ENCODE data around the gene ZNF407.
A peak's percentile ranks its signal among the peaks of the same experiment; 100 is the strongest.

ZNF407 gene

GRCh38 chr18:74702950-74703349, 105.3 kb downstream of the ZNF407 start:
- no peak for DNase-seq (ENCODE audit: low read depth)
- Histone ChIP-seq H3K9ac (ENCODE audit: low read length) (no peak overlapping the region), H3K4me1 (ENCODE audit: control insufficient read depth, insufficient read depth, low read length) (peaks cover 4% of the 10 kb centered on the region), H3K4me3 (ENCODE audit: low read length) (no peak overlapping the region), H3K27me3 (replicated peaks; ENCODE audit: control insufficient read depth, insufficient read depth, low read length) (no peaks in the 10 kb centered on the region), H3K9me3 (ENCODE audit: control insufficient read depth, low read length) (no peaks in the 10 kb centered on the region), H3K36me3 (ENCODE audit: control insufficient read depth, insufficient read depth, low read length, severe bottlenecking) (no peaks in the 10 kb centered on the region)

GRCh38 chr18:74708169-74708568, 110.5 kb downstream of the ZNF407 start:
- H3K36me3 ChIP-seq (ENCODE audit: control insufficient read depth, insufficient read depth, low read length, severe bottlenecking): no peaks in the 10 kb centered on the region
- DNase-seq (ENCODE audit: low read depth): no peak
- H3K4me3 ChIP-seq (ENCODE audit: low read length): no peak overlapping the region
- H3K9ac ChIP-seq (ENCODE audit: low read length): no peak overlapping the region
- no peaks in the 10 kb centered on the region for H3K9me3 ChIP-seq (ENCODE audit: control insufficient read depth, low read length)
- peaks cover 10% of the 10 kb centered on the region for H3K4me1 ChIP-seq (ENCODE audit: control insufficient read depth, insufficient read depth, low read length)
- H3K27me3 ChIP-seq (replicated peaks; ENCODE audit: control insufficient read depth, insufficient read depth, low read length): no peaks in the 10 kb centered on the region

GRCh38 chr18:74709452-74709851, 111.8 kb downstream of the ZNF407 start:
- Histone ChIP-seq H3K9me3 (ENCODE audit: control insufficient read depth, low read length) (no peaks in the 10 kb centered on the region), H3K4me1 (ENCODE audit: control insufficient read depth, insufficient read depth, low read length) (peaks cover 10% of the 10 kb centered on the region), H3K4me3 (ENCODE audit: low read length) (no peak overlapping the region)

GRCh38 chr18:74714120-74714519, 116.5 kb downstream of the ZNF407 start:
- H3K4me1 ChIP-seq (ENCODE audit: control insufficient read depth, insufficient read depth, low read length): peaks cover 3% of the 10 kb centered on the region
- no peaks in the 10 kb centered on the region for H3K9me3 ChIP-seq (ENCODE audit: control insufficient read depth, low read length)
- H3K36me3 ChIP-seq (ENCODE audit: control insufficient read depth, insufficient read depth, low read length, severe bottlenecking): no peaks in the 10 kb centered on the region
- H3K9ac ChIP-seq (ENCODE audit: low read length): no peak overlapping the region
- no peak overlapping the region for H3K4me3 ChIP-seq (ENCODE audit: low read length)
- DNase-seq (ENCODE audit: low read depth): no peak
- H3K27me3 ChIP-seq (replicated peaks; ENCODE audit: control insufficient read depth, insufficient read depth, low read length): no peaks in the 10 kb centered on the region

More at GRCh38 chr18:74709452-74709851, 111.8 kb downstream of the ZNF407 start:
- Histone ChIP-seq H3K36me3 (ENCODE audit: control insufficient read depth, insufficient read depth, low read length, severe bottlenecking) (no peaks in the 10 kb centered on the region), H3K9ac (ENCODE audit: low read length) (no peak overlapping the region), H3K27me3 (replicated peaks; ENCODE audit: control insufficient read depth, insufficient read depth, low read length) (no peaks in the 10 kb centered on the region)
- DNase-seq (ENCODE audit: low read depth): no peak

- Histone ChIP-seq H3K9me3 (ENCODE audit: control insufficient read depth, low read length) (no peaks in the 10 kb centered on the region), H3K4me3 (ENCODE audit: low read length) (no peak overlapping the region), H3K36me3 (ENCODE audit: control insufficient read depth, insufficient read depth, low read length, severe bottlenecking) (no peaks in the 10 kb centered on the region), H3K9ac (ENCODE audit: low read length) (no peak overlapping the region), H3K4me1 (ENCODE audit: control insufficient read depth, insufficient read depth, low read length) (peaks cover 3% of the 10 kb centered on the region), H3K27me3 (replicated peaks; ENCODE audit: control insufficient read depth, insufficient read depth, low read length) (no peaks in the 10 kb centered on the region)
- no peak for DNase-seq (ENCODE audit: low read depth)
Observed at GRCh38 chr18:74714791-74715190, 117.1 kb downstream of the ZNF407 start.

- Histone ChIP-seq H3K4me3 (ENCODE audit: low read length) (no peak overlapping the region), H3K27me3 (replicated peaks; ENCODE audit: control insufficient read depth, insufficient read depth, low read length) (no peaks in the 10 kb centered on the region), H3K9ac (ENCODE audit: low read length) (no peak overlapping the region), H3K4me1 (ENCODE audit: control insufficient read depth, insufficient read depth, low read length) (peaks cover 3% of the 10 kb centered on the region), H3K9me3 (ENCODE audit: control insufficient read depth, low read length) (no peaks in the 10 kb centered on the region), H3K36me3 (ENCODE audit: control insufficient read depth, insufficient read depth, low read length, severe bottlenecking) (no peaks in the 10 kb centered on the region)
- DNase-seq (ENCODE audit: low read depth): no peak
Observed at GRCh38 chr18:74715306-74715705, 117.6 kb downstream of the ZNF407 start.

- no peak overlapping the region for H3K9ac ChIP-seq (ENCODE audit: low read length)
- no peak for DNase-seq (ENCODE audit: low read depth)
- H3K4me3 ChIP-seq (ENCODE audit: low read length): no peak overlapping the region
- no peaks in the 10 kb centered on the region for H3K9me3 ChIP-seq (ENCODE audit: control insufficient read depth, low read length)
- H3K4me1 ChIP-seq (ENCODE audit: control insufficient read depth, insufficient read depth, low read length): peaks cover 3% of the 10 kb centered on the region
- H3K36me3 ChIP-seq (ENCODE audit: control insufficient read depth, insufficient read depth, low read length, severe bottlenecking): no peaks in the 10 kb centered on the region
- no peaks in the 10 kb centered on the region for H3K27me3 ChIP-seq (replicated peaks; ENCODE audit: control insufficient read depth, insufficient read depth, low read length)
Observed at GRCh38 chr18:74715865-74716712, 118.4 kb downstream of the ZNF407 start.

GRCh38 chr18:74718312-74718711, 120.6 kb downstream of the ZNF407 start:
- DNase-seq (ENCODE audit: low read depth): no peak
- Histone ChIP-seq H3K4me3 (ENCODE audit: low read length) (no peak overlapping the region), H3K4me1 (ENCODE audit: control insufficient read depth, insufficient read depth, low read length) (peaks cover 18% of the 10 kb centered on the region), H3K9ac (ENCODE audit: low read length) (no peak overlapping the region), H3K9me3 (ENCODE audit: control insufficient read depth, low read length) (no peaks in the 10 kb centered on the region), H3K36me3 (ENCODE audit: control insufficient read depth, insufficient read depth, low read length, severe bottlenecking) (no peaks in the 10 kb centered on the region), H3K27me3 (replicated peaks; ENCODE audit: control insufficient read depth, insufficient read depth, low read length) (no peaks in the 10 kb centered on the region)

- Histone ChIP-seq H3K9me3 (ENCODE audit: control insufficient read depth, low read length) (no peaks in the 10 kb centered on the region), H3K27me3 (replicated peaks; ENCODE audit: control insufficient read depth, insufficient read depth, low read length) (no peaks in the 10 kb centered on the region), H3K36me3 (ENCODE audit: control insufficient read depth, insufficient read depth, low read length, severe bottlenecking) (no peaks in the 10 kb centered on the region), H3K4me3 (ENCODE audit: low read length) (no peak overlapping the region), H3K4me1 (ENCODE audit: control insufficient read depth, insufficient read depth, low read length) (peaks cover 20% of the 10 kb centered on the region), H3K9ac (ENCODE audit: low read length) (no peak overlapping the region)
- peak; percentile 39 for DNase-seq (ENCODE audit: low read depth)
Observed at GRCh38 chr18:74722237-74722636, 124.6 kb downstream of the ZNF407 start.

GRCh38 chr18:74724186-74724585, 126.5 kb downstream of the ZNF407 start:
- Histone ChIP-seq H3K4me1 (ENCODE audit: control insufficient read depth, insufficient read depth, low read length) (peaks cover 20% of the 10 kb centered on the region), H3K4me3 (ENCODE audit: low read length) (no peak overlapping the region)
- peak; percentile 82 for DNase-seq (ENCODE audit: low read depth)

GRCh38 chr18:74725690-74726089, 128.0 kb downstream of the ZNF407 start:
- no peaks in the 10 kb centered on the region for H3K36me3 ChIP-seq (ENCODE audit: control insufficient read depth, insufficient read depth, low read length, severe bottlenecking)
- DNase-seq (ENCODE audit: low read depth): no peak
- no peak overlapping the region for H3K4me3 ChIP-seq (ENCODE audit: low read length)
- no peaks in the 10 kb centered on the region for H3K9me3 ChIP-seq (ENCODE audit: control insufficient read depth, low read length)
- H3K9ac ChIP-seq (ENCODE audit: low read length): no peak overlapping the region
- peaks cover 20% of the 10 kb centered on the region for H3K4me1 ChIP-seq (ENCODE audit: control insufficient read depth, insufficient read depth, low read length)
- no peaks in the 10 kb centered on the region for H3K27me3 ChIP-seq (replicated peaks; ENCODE audit: control insufficient read depth, insufficient read depth, low read length)

More at GRCh38 chr18:74724186-74724585, 126.5 kb downstream of the ZNF407 start:
- Histone ChIP-seq H3K9ac (ENCODE audit: low read length) (no peak overlapping the region), H3K36me3 (ENCODE audit: control insufficient read depth, insufficient read depth, low read length, severe bottlenecking) (no peaks in the 10 kb centered on the region), H3K27me3 (replicated peaks; ENCODE audit: control insufficient read depth, insufficient read depth, low read length) (no peaks in the 10 kb centered on the region), H3K9me3 (ENCODE audit: control insufficient read depth, low read length) (no peaks in the 10 kb centered on the region)
